IMR-90 (cell line): ENCODE measurements around the gene PDE5A. TPM values are rescaled to one million over a fixed set of nuclear protein-coding genes. Genes with fewer than 3 reads are reported as not detected.

ENCODE experiments used
- ATAC-seq: fragments of 200-7000 bp; cut with Tn5 transposase; 2 replicates; pipeline ENCODE4 v1.9.1; 2020; ENCODE audit warnings: low read depth, mild to moderate bottlenecking, moderate library complexity
- BruUV-seq: library from RNA; stranded (reverse); fragments of 400-500 nt; replicated peaks from 2 replicates; lab custom pipeline; 2021; lab: Mats Ljungman, UMichigan
- CTCF ChIA-PET: fragments of 300-600 bp; formaldehyde crosslinking; extraction: SDS; loops from one replicate; lab custom pipeline; 2021; ENCODE audit warnings: antibody characterized with exemption; lab: Yijun Ruan, JAX
- POLR2A ChIA-PET: fragments of 300-600 bp; sonication (Branson Sonifier 250); formaldehyde crosslinking; loops from one replicate; lab custom pipeline; 2022; ENCODE audit warnings: antibody characterized with exemption; ENCODE audit not compliant: unreplicated experiment; lab: Charles Lee
- DNase-seq: peaks from one replicate; pipeline ENCODE4 v3.0.0; 2013
- H2AFZ ChIP-seq: replicated peaks from 2 replicates; pipeline ENCODE3; 2013; ENCODE audit warnings: low read length, mild to moderate bottlenecking; ENCODE audit not compliant: poor library complexity
- H2AK5ac ChIP-seq: 2 replicates; pipeline ENCODE4 v1.6.1; 2013; ENCODE audit warnings: low read depth, low read length, inconsistent platforms
- H2AK9ac ChIP-seq: replicated peaks from 2 replicates; pipeline ENCODE3; 2013; ENCODE audit warnings: mild to moderate bottlenecking, low read depth, low read length, moderate library complexity; ENCODE audit not compliant: poor library complexity
- H2BK120ac ChIP-seq: 2 replicates; pipeline ENCODE4 v1.6.1; 2013; ENCODE audit warnings: low read depth, low read length, inconsistent platforms
- H2BK15ac ChIP-seq: 3 replicates; pipeline ENCODE4 v1.6.1; 2013; ENCODE audit warnings: low read depth, low read length, inconsistent platforms
- H2BK20ac ChIP-seq: 2 replicates; pipeline ENCODE4 v1.6.1; 2013; ENCODE audit warnings: low read depth, mild to moderate bottlenecking, inconsistent platforms, low read length, moderate library complexity
- H2BK5ac ChIP-seq: 2 replicates; pipeline ENCODE4 v1.6.1; 2013; ENCODE audit warnings: mild to moderate bottlenecking, low read depth, low read length, inconsistent platforms; ENCODE audit not compliant: poor library complexity, severe bottlenecking
- H3K14ac ChIP-seq: replicated peaks from 2 replicates; pipeline ENCODE4 v1.6.1; 2013; ENCODE audit warnings: low read depth, low read length, inconsistent platforms
- H3K18ac ChIP-seq: 2 replicates; pipeline ENCODE4 v1.6.1; 2013; ENCODE audit warnings: low read depth, low read length, control low read depth
- H3K23ac ChIP-seq: 2 replicates; pipeline ENCODE4 v1.6.1; 2013; ENCODE audit warnings: low read depth, low read length, inconsistent platforms
- H3K27ac ChIP-seq: 2 replicates; pipeline ENCODE4 v1.5.1; 2013; ENCODE audit warnings: mild to moderate bottlenecking, control low read depth, low read length; ENCODE audit not compliant: insufficient read depth
- H3K27me3 ChIP-seq: 2 replicates; pipeline ENCODE4 v1.6.1; 2013; ENCODE audit warnings: low read length; ENCODE audit not compliant: control insufficient read depth, insufficient read depth
- H3K36me3 ChIP-seq: 2 replicates; pipeline ENCODE4 v1.6.1; 2013; ENCODE audit warnings: low read length, mixed read lengths; ENCODE audit not compliant: control insufficient read depth, insufficient read depth
- H3K4ac ChIP-seq: 2 replicates; pipeline ENCODE4 v1.6.1; 2013; ENCODE audit warnings: low read depth, low read length, inconsistent platforms
- H3K4me1 ChIP-seq: 2 replicates; pipeline ENCODE4 v1.6.1; 2013; ENCODE audit warnings: low read length, mixed read lengths; ENCODE audit not compliant: control insufficient read depth, insufficient read depth
- H3K4me2 ChIP-seq: 2 replicates; pipeline ENCODE4 v1.6.1; 2013; ENCODE audit warnings: low read depth, mild to moderate bottlenecking, control low read depth, low read length, moderate library complexity
- H3K4me3 ChIP-seq: 2 replicates; pipeline ENCODE4 v1.5.1; 2013; ENCODE audit warnings: low read depth, mild to moderate bottlenecking, control low read depth, low read length, moderate library complexity; ENCODE audit not compliant: insufficient read depth
- H3K56ac ChIP-seq: 2 replicates; pipeline ENCODE4 v1.6.1; 2013; ENCODE audit warnings: low read length, inconsistent platforms; ENCODE audit not compliant: insufficient read depth; ENCODE audit errors: extremely low read depth
- H3K79me1 ChIP-seq, 2 experiments: 2 replicates each; pipeline ENCODE4 v1.6.1; 2013; ENCODE audit warnings: low read length in 2 of 2, inconsistent platforms in 1 of 2, low read depth in 1 of 2
- H3K9ac ChIP-seq: 2 replicates; pipeline ENCODE4 v1.6.1; 2013; ENCODE audit warnings: low read depth, low read length, control low read depth
- H3K9me1 ChIP-seq: 2 replicates; pipeline ENCODE4 v1.6.1; 2013; ENCODE audit warnings: low read length, inconsistent platforms; ENCODE audit not compliant: insufficient read depth
- H3K9me3 ChIP-seq: 2 replicates; pipeline ENCODE4 v1.6.1; 2013; ENCODE audit warnings: low read length; ENCODE audit not compliant: control insufficient read depth, insufficient read depth
- H4K20me1 ChIP-seq: 2 replicates; pipeline ENCODE4 v1.6.1; 2013; ENCODE audit warnings: low read length, inconsistent platforms; ENCODE audit not compliant: insufficient read depth
- H4K5ac ChIP-seq: 2 replicates; pipeline ENCODE4 v1.6.1; 2013; ENCODE audit warnings: mild to moderate bottlenecking, low read depth, low read length, control low read depth
- H4K8ac ChIP-seq, 2 experiments: 2 replicates each; pipeline ENCODE4 v1.6.1; 2013; ENCODE audit warnings: low read depth in 2 of 2, low read length in 2 of 2, control low read depth in 1 of 2, inconsistent platforms in 1 of 2
- H4K91ac ChIP-seq: 2 replicates; pipeline ENCODE4 v1.6.1; 2013; ENCODE audit warnings: low read depth, low read length, inconsistent platforms; ENCODE audit not compliant: insufficient read depth
- BHLHE40 ChIP-seq: fragments of 150-350 bp; IDR thresholded peaks from 2 replicates; pipeline ENCODE4 v1.6.1; 2016; ENCODE audit warnings: mild to moderate bottlenecking, low read depth, low read length
- CEBPB ChIP-seq: IDR thresholded peaks from 2 replicates; pipeline ENCODE4 v1.6.1; 2012; ENCODE audit warnings: low read depth, low read length, improper control_type of control experiment
- FOS ChIP-seq: fragments of 150-350 bp; IDR thresholded peaks from 2 replicates; pipeline ENCODE4 v1.6.1; 2016; ENCODE audit warnings: low read depth, low read length
- MAFK ChIP-seq: IDR thresholded peaks from 2 replicates; pipeline ENCODE4 v1.6.1; 2012; ENCODE audit warnings: low read depth, low read length, improper control_type of control experiment
- MXI1 ChIP-seq: IDR thresholded peaks from 2 replicates; pipeline ENCODE4 v1.6.1; 2012; ENCODE audit warnings: low read depth, mild to moderate bottlenecking, low read length, moderate library complexity, borderline replicate concordance
- NFE2L2 ChIP-seq: fragments of 150-350 bp; IDR thresholded peaks from 2 replicates; pipeline ENCODE4 v1.6.1; 2016; ENCODE audit warnings: low read depth, mild to moderate bottlenecking, low read length
- POLR2A ChIP-seq: IDR thresholded peaks from 2 replicates; pipeline ENCODE4 v1.6.1; 2012; ENCODE audit warnings: mild to moderate bottlenecking, low read depth, low read length
- RAD21 ChIP-seq: IDR thresholded peaks from 2 replicates; pipeline ENCODE4 v1.6.1; 2012; ENCODE audit warnings: low read length, improper control_type of control experiment
- RCOR1 ChIP-seq: IDR thresholded peaks from 2 replicates; pipeline ENCODE4 v1.6.1; 2012; ENCODE audit warnings: mild to moderate bottlenecking, low read length, improper control_type of control experiment; ENCODE audit not compliant: insufficient replicate concordance
- RFX5 ChIP-seq: IDR thresholded peaks from 2 replicates; pipeline ENCODE4 v1.8.0; 2012; ENCODE audit warnings: low read depth, mild to moderate bottlenecking, low read length, moderate library complexity
- SMC3 ChIP-seq: fragments of 150-350 bp; IDR thresholded peaks from 2 replicates; pipeline ENCODE4 v1.6.1; 2016; ENCODE audit warnings: low read depth, mild to moderate bottlenecking, antibody characterized with exemption, low read length, moderate library complexity
- WGBS, 2 experiments: methylation state at CpG; one replicate each; pipeline versions ENCODE4 v1.1.5 to v1.1.7; 2013; ENCODE audit warnings: missing lambda C conversion rate in 2 of 2; ENCODE audit not compliant: insufficient read length in 1 of 2; ENCODE audit errors: extremely low coverage in 2 of 2; 5-methylcytosine and 5-hydroxymethylcytosine counted together
- dilution Hi-C: fragments of 300-500 bp; cut with HindIII; formaldehyde crosslinking; loops from one replicate; pipeline ENCODE4 v1.14.3; 2018; ENCODE audit warnings: low sequenced_read_pairs; ENCODE audit not compliant: unreplicated experiment
- in situ Hi-C: fragments of 300-500 bp; cut with MboI; formaldehyde crosslinking; loops from 3 replicates; pipeline ENCODE4 v1.14.3; 2019; ENCODE audit warnings: low sequenced_read_pairs, inconsistent platforms, mixed read lengths
- intact Hi-C: fragments of 100-400 bp; cut with micrococcal nuclease; formaldehyde crosslinking; loops from 2 replicates; pipeline ENCODE4 v1.10.0; 2022
- polyA plus RNA-seq, 3 experiments: library from polyadenylated mRNA; depleted of rRNA; stranded (reverse); fragments of >200 nt; gene quantifications; 2 replicates each; pipeline ENCODE4 v1.2.3, GENCODE V29; 2012; ENCODE audit warnings: low replicate concordance in 1 of 3
- total RNA-seq: library from RNA; depleted of rRNA; stranded (reverse); fragments of >200 nt; gene quantifications from 2 replicates; pipeline ENCODE4 v1.2.3, GENCODE V29; 2012
- TF ChIP-seq, protein P1 (sequence below): fragments of 150-350 bp; IDR thresholded peaks from 2 replicates; pipeline ENCODE4 v1.6.1; 2017; ENCODE audit warnings: mild to moderate bottlenecking, antibody characterized with exemption, low read length, low read depth
- TF ChIP-seq, protein P2 (sequence below): conservative IDR thresholded peaks from 2 replicates; pipeline ENCODE4 v1.5.1; 2012; ENCODE audit warnings: mild to moderate bottlenecking, low read depth, low read length, improper control_type of control experiment
- TF ChIP-seq, protein P3 (sequence below): fragments of 150-350 bp; IDR thresholded peaks from 2 replicates; pipeline ENCODE4 v1.6.1; 2016; ENCODE audit warnings: low read depth, mild to moderate bottlenecking, low read length, moderate library complexity, borderline replicate concordance

The PDE5A gene
- total and polyA plus RNA-seq, 2 of the 4 experiments (the other 2 are of a cell fraction) = 101 to 770 TPM

DNA sequence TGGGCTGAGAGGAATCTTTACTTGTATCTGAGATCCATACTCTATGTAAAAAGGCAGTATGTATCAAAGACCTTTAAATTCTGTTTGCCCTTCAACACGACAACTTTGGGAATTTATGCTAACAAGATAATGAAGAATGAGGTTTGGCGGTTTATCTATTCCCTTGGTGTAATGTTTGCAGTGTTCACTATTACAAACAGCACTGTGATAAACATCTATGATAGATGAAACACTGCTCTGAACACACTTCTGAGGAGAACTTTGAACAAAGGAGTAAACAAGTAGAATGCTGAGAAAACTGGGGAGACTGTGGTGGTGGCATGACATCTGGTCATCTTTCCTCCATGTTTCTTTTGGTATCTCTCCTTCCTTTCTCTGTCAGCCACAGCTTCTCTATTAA, 126.9 kb downstream of the PDE5A start:
- H2BK15ac ChIP-seq = no peak overlapping the region
- no peak overlapping the region for H2AFZ ChIP-seq
- no peak overlapping the region for H4K8ac ChIP-seq
- no peak overlapping the region; the same call in 1 of the 2 replicates for H4K5ac ChIP-seq
- no peaks in the 10 kb centered on the region; the same call in 1 of the 2 replicates for H3K9me1 ChIP-seq
- no peak overlapping the region for H3K27ac ChIP-seq
- no peak overlapping the region for H2AK9ac ChIP-seq
- H3K36me3 ChIP-seq = peaks cover 72% of the 10 kb centered on the region
- no CpG with 5 or more reads among the region's 2 CpGs for WGBS, 2 experiments
- H4K91ac ChIP-seq = no peak overlapping the region
- CTCF ChIA-PET = no interaction called here
- TF ChIP-seq MAFK (no peak), RFX5 (no peak), SMC3 (no peak), MXI1 (no peak), BHLHE40 (no peak), CEBPB (no peak), RCOR1 (no peak), POLR2A (no peak), FOS (no peak), RAD21 (no peak), NFE2L2 (no peak)
- TF ChIP-seq, protein P1, sequence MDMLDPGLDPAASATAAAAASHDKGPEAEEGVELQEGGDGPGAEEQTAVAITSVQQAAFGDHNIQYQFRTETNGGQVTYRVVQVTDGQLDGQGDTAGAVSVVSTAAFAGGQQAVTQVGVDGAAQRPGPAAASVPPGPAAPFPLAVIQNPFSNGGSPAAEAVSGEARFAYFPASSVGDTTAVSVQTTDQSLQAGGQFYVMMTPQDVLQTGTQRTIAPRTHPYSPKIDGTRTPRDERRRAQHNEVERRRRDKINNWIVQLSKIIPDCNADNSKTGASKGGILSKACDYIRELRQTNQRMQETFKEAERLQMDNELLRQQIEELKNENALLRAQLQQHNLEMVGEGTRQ = no peak
- TF ChIP-seq, protein P2, sequence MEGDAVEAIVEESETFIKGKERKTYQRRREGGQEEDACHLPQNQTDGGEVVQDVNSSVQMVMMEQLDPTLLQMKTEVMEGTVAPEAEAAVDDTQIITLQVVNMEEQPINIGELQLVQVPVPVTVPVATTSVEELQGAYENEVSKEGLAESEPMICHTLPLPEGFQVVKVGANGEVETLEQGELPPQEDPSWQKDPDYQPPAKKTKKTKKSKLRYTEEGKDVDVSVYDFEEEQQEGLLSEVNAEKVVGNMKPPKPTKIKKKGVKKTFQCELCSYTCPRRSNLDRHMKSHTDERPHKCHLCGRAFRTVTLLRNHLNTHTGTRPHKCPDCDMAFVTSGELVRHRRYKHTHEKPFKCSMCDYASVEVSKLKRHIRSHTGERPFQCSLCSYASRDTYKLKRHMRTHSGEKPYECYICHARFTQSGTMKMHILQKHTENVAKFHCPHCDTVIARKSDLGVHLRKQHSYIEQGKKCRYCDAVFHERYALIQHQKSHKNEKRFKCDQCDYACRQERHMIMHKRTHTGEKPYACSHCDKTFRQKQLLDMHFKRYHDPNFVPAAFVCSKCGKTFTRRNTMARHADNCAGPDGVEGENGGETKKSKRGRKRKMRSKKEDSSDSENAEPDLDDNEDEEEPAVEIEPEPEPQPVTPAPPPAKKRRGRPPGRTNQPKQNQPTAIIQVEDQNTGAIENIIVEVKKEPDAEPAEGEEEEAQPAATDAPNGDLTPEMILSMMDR = no peak
- TF ChIP-seq, protein P3, sequence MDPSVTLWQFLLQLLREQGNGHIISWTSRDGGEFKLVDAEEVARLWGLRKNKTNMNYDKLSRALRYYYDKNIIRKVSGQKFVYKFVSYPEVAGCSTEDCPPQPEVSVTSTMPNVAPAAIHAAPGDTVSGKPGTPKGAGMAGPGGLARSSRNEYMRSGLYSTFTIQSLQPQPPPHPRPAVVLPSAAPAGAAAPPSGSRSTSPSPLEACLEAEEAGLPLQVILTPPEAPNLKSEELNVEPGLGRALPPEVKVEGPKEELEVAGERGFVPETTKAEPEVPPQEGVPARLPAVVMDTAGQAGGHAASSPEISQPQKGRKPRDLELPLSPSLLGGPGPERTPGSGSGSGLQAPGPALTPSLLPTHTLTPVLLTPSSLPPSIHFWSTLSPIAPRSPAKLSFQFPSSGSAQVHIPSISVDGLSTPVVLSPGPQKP = no peak
- H3K4me3 ChIP-seq = no peak overlapping the region
- H3K56ac ChIP-seq = no peak overlapping the region
- dilution Hi-C loops = no loop called here
- no peak overlapping the region for H2AK5ac ChIP-seq
- H3K79me1 ChIP-seq = peaks cover 11 to 21% of the 10 kb centered on the region in 2 experiments; a peak in 2 of 4 replicates
- no peak overlapping the region for H2BK120ac ChIP-seq
- in situ Hi-C loops = no loop called here
- H3K23ac ChIP-seq = no peak overlapping the region
- no peak overlapping the region for H3K18ac ChIP-seq
- no peak overlapping the region for H3K4me2 ChIP-seq
- no peak overlapping the region for H3K14ac ChIP-seq
- no peaks in the 10 kb centered on the region for H3K9me3 ChIP-seq
- DNase-seq (no peak), ATAC-seq (no peak)
- H3K9ac ChIP-seq = no peak overlapping the region
- H2BK20ac ChIP-seq = no peak overlapping the region
- H2BK5ac ChIP-seq = peak overlapping the region; percentile 33
- peaks cover 8% of the 10 kb centered on the region; the same call in 1 of the 2 replicates for H4K20me1 ChIP-seq
- no peaks in the 10 kb centered on the region for H3K27me3 ChIP-seq
- BruUV-seq = no TSS peak
- intact Hi-C loops = no loop called here
- H3K4ac ChIP-seq = no peak overlapping the region
- POLR2A ChIA-PET = no interaction called here
- H3K4me1 ChIP-seq = peaks cover 6% of the 10 kb centered on the region
